CD4-positive, alpha-beta T cell treated with Interleukin-4 for 4 hours (primary cell): ENCODE data around the gene QSOX2.

Experiments
- DNase-seq: peaks from one replicate; pipeline ENCODE4 v3.0.0-alpha.2; 2020

QSOX2 gene

GRCh38 chr9:136219276-136219675 lies 26.3 kb downstream of the QSOX2 start:
- DNase-seq = no peak

GRCh38 chr9:136218673-136219072 lies 26.9 kb downstream of the QSOX2 start:
- no peak for DNase-seq

- no peak for DNase-seq
These were observed 27.3 kb downstream of the QSOX2 start for GRCh38 chr9:136218271-136218670.

GRCh38 chr9:136216541-136217244 lies 28.9 kb downstream of the QSOX2 start:
- no peak for DNase-seq

- no peak for DNase-seq
These were observed 31.9 kb downstream of the QSOX2 start for GRCh38 chr9:136213733-136214132.

GRCh38 chr9:136212345-136212950 lies 33.2 kb downstream of the QSOX2 start:
- no peak for DNase-seq

- no peak for DNase-seq
These were observed 33.9 kb downstream of the QSOX2 start for GRCh38 chr9:136211441-136212344.

GRCh38 chr9:136211006-136211405 lies 34.6 kb downstream of the QSOX2 start:
- DNase-seq = no peak

- no peak for DNase-seq
These were observed 35.3 kb downstream of the QSOX2 start for GRCh38 chr9:136210276-136210675.

GRCh38 chr9:136209786-136210185 lies 35.8 kb downstream of the QSOX2 start:
- no peak for DNase-seq

GRCh38 chr9:136209232-136209631 lies 36.4 kb downstream of the QSOX2 start:
- no peak for DNase-seq

- no peak for DNase-seq
These were observed 36.9 kb downstream of the QSOX2 start for GRCh38 chr9:136208675-136209074.

- no peak for DNase-seq
These were observed 38.0 kb downstream of the QSOX2 start for GRCh38 chr9:136207616-136208015.

GRCh38 chr9:136206602-136207275 lies 38.9 kb downstream of the QSOX2 start:
- DNase-seq = no peak

- no peak for DNase-seq
These were observed 40.0 kb downstream of the QSOX2 start for GRCh38 chr9:136205707-136205992.

- no peak for DNase-seq
These were observed 40.5 kb downstream of the QSOX2 start, which contains the start of gene LHX3 for GRCh38 chr9:136204838-136205706. LHX3 (minus strand) TSS chr9:136205128; CDS start chr9:136205012, 116 bp downstream.

GRCh38 chr9:136204145-136204805 lies 41.3 kb downstream of the QSOX2 start:
- DNase-seq = no peak

GRCh38 chr9:136203408-136204144 lies 42.0 kb downstream of the QSOX2 start:
- DNase-seq = no peak

GRCh38 chr9:136202454-136203407 lies 42.9 kb downstream of the QSOX2 start:
- DNase-seq = no peak
